G401.6 (cell line): Measurements from ENCODE around the gene DYRK1A.
"Not testable (repeated sequence)": the region's sequence is repeated elsewhere in the genome, so short reads cannot be mapped to it uniquely, and the experiment has no call there.

Experiments
- FAIRE-seq: peaks from 2 replicates; lab custom pipeline; 2012; peaks lifted over from hg19 to GRCh38; lab: Jason Lieb, UNC

The DYRK1A gene

DNA sequence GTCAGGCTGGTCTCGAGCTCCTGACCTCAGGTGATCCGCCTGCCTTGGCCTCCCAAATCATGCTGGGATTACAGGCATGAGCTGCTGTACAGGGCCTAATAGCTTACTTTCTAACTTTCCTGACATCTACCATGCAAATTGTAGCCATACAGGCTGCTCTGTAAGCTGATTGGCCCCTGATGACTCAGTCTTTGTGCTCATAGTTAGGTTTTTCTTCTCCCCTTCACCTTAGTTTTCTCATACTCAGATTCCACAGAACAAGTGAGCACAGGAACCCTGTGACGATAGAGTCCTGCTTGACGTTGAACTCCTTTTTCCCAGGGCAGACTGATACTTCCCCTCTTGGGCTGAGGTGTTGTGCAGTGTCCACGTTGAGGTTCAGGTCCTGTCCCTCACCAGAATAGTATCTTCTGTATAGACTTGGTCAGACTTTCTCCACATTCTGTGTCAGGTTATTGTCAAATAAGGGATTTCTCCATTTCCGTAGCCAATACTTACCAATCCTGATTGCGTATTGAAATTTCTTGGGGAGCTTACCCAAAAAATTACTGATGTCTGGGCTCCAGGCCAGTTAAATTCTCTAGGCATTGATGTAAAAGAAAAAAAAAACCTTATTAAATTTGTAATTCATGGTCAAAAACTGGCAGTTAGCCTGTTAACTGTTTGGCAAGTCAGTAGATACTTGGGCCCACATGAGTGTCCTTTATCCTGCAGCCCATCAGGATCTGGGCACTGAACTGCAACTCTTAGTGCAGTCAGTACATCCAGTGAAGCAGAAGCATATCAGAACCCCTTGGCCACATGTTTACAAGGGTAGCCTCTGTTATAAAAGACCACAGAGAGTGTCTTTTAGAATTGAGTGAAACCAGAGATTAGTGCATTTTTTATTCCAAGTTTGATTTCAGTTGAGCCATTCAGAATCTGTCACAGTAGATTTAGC lies 118.2 kb downstream of the DYRK1A start:
- FAIRE-seq = no peak

- no peak for FAIRE-seq
Observed at GRCh38 chr21:37489553-37489952, 123.0 kb downstream of the DYRK1A start.

GRCh38 chr21:37490084-37490483 lies 123.5 kb downstream of the DYRK1A start:
- FAIRE-seq = no peak

GRCh38 chr21:37496972-37497371 lies 130.4 kb downstream of the DYRK1A start:
- peak; percentile 50 for FAIRE-seq

DNA sequence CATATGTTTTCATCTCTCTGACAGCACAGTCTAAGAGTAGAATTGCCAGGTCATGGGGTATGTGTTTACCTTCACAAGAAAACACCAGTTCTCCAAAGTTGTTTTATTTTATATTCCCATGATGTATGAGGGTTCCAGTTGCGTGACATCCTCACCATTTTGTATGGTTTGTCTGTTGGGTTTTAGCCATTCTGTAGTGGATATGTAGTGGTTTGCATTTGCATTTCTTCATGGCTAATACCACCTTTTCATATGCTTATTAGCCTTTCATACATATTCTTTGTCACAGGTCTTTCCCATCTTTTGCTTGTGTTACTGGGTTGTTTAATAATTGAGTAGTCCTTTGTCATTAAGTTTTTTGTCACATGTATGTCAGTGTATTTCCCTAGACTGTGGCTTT lies 132.1 kb downstream of the DYRK1A start:
- FAIRE-seq = no peak

DNA sequence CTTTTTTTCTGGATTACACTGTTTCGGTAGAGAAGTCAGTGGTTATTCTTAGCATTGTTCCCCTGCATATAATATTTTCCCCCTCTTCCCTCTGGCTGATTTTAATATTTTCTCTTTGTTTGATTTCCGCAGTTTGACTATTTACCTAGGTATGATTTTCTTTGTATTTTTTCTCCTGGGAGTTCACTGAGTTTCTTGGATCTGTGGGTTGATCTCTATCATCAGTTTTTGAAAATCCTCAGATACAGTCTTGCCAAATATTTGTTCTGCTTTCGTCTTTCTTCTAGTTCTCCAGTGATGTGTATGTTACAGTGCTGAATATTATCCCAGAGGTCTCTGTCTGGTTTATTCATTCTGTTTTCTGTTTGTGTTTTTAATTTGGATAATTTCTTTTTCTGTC lies 136.4 kb downstream of the DYRK1A start:
- FAIRE-seq = no peak

DNA sequence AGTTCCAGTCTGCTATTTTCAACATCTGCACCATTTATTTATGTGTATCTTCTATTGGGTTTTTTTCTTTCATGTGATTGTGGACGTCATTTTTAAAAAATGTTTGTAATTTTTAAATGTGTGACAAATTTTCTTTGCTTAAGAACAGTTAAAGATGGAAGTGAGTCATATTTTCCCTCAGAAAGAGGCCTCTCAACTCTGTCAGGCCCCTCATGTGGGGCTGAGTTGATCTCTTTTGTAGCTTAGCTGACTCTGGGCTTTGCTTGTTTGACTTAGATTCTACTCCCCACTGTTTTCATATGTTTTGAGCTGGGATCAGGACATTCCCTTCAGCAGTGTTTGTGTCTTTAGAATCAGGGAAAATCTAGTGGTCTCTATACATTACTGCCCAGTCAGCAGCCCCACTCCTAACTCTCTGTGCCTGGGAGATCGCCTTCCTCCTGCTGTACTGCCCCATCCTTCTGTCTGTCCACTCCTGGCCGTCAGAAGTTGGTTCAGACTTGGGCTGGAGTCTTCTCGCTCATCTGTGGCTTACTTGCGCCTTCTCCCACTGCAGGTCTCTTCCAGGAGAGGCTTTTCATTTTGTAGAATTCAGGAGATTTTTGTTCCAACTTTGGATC lies 137.4 kb downstream of the DYRK1A start:
- no peak for FAIRE-seq

DNA sequence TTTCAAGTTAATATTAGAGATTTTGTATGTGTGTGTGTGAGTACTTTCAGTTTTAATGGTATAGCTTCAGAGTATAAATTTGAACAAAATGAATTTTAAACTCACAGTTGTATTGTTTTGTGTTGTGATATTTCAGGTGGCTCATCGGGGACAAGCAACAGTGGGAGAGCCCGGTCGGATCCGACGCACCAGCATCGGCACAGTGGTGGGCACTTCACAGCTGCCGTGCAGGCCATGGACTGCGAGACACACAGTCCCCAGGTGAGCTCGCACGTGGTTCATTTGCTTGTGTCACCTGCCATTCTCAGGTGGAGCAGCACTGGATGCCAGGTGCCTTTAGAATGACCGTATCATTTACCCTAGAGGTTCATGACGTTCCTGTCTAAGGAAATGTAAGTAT lies 139.4 kb downstream of the DYRK1A start:
- FAIRE-seq = no peak

- FAIRE-seq = no peak
Observed at GRCh38 chr21:37507716-37508115, 141.1 kb downstream of the DYRK1A start.

DNA sequence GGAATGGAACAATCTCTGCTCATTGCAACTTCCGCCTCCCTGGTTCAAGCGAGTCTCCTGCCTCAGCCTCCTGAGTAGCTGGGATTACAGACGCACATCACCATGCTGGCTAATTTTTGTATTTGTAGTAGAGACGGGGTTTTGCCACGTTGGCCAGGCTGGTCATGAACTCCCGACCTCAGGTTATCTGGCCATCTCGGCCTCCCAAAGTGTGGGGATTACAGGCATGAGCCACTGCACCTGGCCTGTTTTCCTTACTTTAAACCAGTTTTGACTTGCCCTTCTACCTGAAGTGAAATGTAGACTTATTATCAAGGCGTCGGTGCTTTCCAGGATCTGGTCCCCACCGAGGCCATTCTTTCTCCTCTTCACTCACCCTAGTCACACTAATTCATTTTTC lies 141.8 kb downstream of the DYRK1A start:
- FAIRE-seq = no peak

- no peak for FAIRE-seq
Observed at GRCh38 chr21:37509802-37510393, 143.3 kb downstream of the DYRK1A start.

DNA sequence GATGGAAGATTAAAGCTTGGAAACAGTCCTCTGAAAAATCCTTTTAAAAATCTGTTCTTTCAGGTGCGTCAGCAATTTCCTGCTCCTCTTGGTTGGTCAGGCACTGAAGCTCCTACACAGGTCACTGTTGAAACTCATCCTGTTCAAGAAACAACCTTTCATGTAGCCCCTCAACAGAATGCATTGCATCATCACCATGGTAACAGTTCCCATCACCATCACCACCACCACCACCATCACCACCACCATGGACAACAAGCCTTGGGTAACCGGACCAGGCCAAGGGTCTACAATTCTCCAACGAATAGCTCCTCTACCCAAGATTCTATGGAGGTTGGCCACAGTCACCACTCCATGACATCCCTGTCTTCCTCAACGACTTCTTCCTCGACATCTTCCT lies 145.3 kb downstream of the DYRK1A start:
- no peak for FAIRE-seq

GRCh38 chr21:37513383-37513782 lies 146.8 kb downstream of the DYRK1A start:
- no peak for FAIRE-seq

GRCh38 chr21:37514038-37514667 lies 147.6 kb downstream of the DYRK1A start:
- FAIRE-seq = no peak

GRCh38 chr21:37516998-37517397 lies 150.4 kb downstream of the DYRK1A start:
- no peak for FAIRE-seq

DNA sequence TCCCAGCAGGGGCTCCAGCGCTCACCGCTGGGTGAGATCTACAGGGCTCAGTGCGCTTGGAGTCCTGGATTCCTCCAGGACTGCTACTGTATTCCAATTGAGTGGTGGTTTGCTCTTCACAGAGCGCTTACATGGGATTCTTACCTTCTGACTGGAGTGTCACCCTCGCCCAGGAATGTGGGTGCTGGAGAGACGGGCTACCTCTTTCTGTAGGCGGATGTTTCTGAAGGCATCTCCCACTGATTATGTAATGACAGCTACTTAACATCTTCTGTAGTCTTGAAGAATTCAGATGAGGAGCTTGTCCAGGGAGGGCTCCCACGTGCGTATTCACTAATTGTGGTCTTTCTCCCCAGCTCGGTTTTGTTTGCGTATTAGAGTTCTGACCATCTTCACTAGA lies 154.2 kb downstream of the DYRK1A start:
- FAIRE-seq = no peak

DNA sequence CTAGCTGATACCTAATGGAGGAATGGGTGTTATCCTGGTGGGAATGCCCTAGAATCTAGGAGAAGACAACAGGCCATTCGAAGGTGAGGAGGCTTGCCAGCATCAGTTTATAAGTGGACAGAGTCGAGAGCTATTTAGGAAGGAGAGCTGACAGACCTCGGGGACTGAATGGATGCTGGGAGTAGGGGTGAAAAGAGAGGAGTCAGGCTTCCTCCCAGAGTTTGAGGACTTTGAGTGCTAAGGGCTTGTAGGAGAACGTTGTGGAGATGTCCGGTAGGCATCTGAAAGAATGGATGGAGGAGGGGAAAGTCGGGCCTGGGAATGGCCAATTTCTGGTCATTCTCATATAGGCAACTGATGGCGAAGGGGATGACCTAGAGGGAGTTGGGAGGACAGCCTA lies 155.1 kb downstream of the DYRK1A start:
- FAIRE-seq = no peak

DNA sequence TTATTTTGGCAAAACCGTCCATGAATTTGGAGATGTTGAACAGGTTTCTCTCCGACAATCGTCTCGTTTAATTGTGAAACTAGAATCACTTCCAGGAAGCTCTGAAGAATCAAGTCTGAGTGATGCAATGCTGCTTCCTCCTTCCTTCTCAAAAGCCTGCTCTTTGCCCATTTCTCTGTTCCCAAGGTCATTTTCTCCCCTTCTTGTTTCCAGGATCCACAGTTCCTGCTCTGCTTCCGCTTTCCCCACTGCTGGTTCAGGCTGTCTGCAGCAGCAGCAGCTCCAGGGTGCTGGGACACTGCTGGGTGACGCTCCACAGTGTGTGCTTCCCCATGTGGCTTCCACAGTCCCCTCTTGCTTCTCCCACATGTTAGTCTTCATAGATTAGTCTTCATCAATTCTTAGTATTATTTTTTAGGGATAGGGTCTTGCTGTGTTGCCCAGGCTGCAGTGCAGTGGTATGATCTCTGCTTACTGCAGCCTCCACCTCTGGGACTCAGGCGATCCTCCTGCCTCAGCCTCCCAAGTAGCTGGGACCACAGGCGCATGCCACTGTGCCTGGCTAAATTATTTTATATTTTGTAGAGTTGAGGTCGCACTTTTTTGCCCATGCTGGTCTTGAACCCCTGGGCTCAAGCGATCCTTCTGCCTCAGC lies 156.2 kb downstream of the DYRK1A start:
- no peak for FAIRE-seq

DNA sequence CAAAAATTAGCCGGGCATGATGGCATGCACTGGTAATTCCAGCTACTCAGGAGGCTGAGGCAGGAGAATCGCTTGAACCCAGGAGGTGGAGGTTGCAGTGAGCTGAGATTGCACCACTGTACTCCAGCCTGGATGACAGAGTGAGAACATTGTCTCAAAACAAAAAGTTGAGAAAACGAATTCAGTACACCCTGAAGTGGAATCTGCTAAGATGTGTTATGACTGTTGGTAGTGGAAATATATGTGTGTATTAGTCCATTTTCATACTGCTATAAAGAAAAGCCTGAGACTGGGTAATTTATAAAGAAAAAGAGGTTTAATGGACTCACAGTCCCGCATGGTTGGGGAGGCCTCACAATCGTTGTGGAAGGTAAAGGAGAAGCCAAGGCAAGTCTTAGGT lies 158.4 kb downstream of the DYRK1A start:
- not testable (repeated sequence) for FAIRE-seq

DNA sequence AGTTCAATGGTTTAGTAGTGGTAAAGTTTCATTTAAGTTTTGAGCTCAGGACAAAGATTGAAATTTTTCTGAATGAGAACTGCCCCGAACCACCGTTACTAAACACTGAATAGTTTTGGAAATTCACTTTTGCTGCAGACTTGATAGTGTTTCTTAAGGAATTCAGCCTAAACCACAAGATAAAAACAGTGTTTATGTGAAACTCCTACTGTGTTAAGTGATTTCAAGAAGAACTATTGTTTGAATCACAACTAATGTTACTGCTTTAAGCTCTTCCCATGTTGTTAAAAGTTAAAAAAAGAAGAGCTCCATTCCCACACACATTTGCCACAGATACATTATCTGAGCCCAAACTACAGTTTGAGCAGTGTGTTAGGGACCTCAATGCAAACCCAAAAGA lies 159.2 kb downstream of the DYRK1A start:
- no peak for FAIRE-seq

DNA sequence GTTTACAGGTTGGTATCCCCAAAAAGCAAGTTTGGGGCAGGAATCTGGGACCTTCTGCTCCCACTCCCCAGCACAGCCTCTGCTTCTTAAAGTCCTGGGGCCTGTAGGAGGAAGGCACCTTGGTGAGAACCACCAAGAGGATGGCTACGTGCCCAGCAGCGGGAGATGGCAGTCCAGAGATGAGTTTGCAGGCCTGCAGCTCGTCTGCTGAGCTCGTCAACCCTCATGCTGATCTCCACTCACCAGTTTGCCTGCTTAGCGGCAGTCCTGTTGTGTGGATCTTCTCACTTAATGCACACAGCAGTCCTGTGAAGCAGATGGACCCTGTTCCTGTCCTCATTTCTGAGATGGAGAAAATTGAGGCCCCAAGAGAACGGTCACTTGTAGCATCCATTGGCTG lies 160.5 kb downstream of the DYRK1A start:
- FAIRE-seq = no peak

DNA sequence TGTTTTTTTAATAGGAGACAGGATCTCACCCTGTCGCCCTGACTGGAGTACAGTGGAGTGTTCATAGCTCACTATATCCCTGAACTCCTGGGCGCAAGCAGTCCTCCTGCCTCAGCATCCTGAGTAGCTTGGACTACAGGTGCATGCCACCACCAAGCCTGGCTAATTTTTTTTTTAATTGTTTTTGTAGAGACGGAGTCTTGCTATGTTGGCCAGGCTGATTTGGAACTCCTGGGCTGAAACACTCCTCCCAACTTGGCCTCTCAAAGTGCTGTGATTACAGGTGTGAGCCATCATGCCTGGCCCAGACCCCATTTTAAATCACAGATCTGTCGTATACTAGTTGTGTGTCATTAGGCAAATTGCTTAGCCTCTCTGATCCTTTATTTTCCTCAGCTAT lies 161.1 kb downstream of the DYRK1A start:
- no peak for FAIRE-seq
